ENCODE results near the gene GRN. TPM values are rescaled to one million over a fixed set of nuclear protein-coding genes. Genes with fewer than 3 reads are reported as not detected.

GRN gene
- 246 and 1,457 TPM in 2 replicates for total RNA-seq

DNA sequence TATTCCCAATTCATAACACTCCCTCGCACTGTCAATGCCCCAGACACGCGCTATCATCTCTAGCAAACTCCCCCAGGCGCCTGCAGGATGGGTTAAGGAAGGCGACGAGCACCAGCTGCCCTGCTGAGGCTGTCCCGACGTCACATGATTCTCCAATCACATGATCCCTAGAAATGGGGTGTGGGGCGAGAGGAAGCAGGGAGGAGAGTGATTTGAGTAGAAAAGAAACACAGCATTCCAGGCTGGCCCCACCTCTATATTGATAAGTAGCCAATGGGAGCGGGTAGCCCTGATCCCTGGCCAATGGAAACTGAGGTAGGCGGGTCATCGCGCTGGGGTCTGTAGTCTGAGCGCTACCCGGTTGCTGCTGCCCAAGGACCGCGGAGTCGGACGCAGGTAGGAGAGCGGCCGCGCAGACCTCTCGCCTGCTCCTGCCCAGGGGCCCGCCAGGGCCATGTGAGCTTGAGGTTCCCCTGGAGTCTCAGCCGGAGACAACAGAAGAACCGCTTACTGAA lies at the start of gene GRN:
Gene GRN, plus strand, starts transcription at position 364 of the 515 bp plus-strand sequence. CDS start 3,863 bp downstream, outside the sequence.

DNA sequence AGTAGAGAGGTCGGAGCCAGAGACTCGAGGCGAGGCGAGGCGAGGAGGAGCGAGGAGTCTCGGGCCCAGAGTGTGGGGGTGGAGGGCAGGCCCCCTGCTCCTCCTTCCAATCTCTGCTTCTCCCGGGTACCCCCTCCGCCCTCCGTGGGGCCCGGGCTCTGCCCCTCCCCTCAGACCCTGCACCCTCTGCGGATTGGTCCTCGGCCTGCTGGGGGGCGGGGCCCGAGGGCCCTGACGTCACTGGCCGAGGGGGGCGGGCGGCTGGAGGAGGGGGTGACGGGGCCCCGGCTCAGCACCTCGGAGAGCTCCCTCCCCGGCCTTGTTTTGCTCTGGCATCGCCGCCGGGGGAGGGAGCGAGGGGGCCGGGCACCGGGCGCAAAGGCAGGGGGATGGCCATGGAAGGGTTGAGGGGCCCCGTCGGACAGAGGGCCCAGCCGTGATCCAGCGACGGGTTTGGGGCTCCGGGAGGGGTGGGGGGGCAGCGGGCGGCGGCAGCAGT lies 36.7 kb upstream of the GRN start, which contains the start of gene RUNDC3A:
Gene RUNDC3A, plus strand, starts transcription at position 282 of the 499 bp plus-strand sequence. CDS start 232 bp downstream, outside the sequence.

DNA sequence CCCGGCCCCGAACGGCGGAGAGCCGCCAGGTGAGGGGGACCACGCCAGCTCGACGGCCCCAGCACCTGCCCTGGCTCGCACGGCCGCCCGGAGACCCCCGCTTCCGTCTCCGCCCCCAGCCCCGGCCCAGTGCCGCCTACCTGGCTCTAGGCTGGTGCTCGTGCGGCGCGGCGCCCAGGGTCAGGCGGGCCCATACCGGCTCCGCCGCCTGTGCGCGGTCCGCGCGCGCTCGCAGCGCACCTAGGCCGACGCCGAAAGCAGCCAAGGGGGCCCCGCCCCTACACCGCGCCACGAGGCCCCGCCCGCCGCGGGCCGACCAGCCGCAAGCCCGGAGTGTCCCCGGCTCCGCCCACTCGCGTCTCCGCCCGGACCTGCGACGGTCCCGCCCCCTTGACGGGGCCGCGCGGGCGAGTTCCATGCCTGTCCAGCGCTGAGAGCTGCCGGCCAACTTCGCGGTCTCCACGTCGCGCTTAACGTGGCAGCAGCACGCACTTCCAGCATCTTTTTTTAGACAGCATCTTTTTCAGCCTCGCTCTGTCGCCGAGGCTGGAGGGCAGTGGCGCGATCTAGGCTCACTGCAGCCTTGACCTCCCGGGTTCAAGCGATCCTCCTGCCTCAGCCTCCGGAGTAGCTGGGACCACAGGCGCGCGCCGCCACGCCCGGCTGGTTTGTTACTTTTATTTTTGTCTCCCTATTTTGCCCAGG lies 20.4 kb upstream of the GRN start, which contains the start of gene SLC25A39:
Gene SLC25A39, minus strand, starts transcription at position 253 of the 705 bp plus-strand sequence. CDS start 1,261 bp downstream, outside the sequence.

DNA sequence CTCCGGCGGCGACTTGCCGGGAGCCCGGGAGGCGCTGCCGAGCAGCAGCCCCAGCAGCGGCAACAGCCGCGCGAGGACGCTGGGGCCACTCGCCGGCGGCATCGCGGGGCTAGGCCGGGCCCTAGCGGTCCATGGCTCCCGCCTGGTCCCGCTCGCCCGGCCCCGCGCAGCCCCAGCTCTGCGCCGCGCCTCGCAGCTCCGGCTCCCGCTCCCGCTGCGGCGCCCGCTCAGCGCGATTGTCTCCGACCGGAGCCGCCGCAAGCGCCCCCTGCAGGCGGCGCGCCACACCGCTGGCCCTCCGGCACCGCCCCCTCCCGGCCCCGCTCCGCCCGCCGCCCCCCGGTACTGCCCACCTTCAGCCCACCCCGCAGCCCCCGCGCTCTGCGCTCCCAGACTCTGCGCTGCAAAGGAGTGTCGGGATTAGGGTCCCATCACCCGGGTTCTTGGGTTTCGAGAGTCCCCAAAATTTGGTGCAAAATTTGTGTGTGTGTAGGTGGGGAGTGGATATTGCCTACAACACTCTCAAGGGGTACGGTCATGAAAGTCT lies 18.6 kb downstream of the GRN start, which contains the start of gene FAM171A2:
Gene FAM171A2, minus strand, starts transcription at position 241 of the 547 bp plus-strand sequence. Its CDS starts 139 bp downstream, at position 102.

DNA sequence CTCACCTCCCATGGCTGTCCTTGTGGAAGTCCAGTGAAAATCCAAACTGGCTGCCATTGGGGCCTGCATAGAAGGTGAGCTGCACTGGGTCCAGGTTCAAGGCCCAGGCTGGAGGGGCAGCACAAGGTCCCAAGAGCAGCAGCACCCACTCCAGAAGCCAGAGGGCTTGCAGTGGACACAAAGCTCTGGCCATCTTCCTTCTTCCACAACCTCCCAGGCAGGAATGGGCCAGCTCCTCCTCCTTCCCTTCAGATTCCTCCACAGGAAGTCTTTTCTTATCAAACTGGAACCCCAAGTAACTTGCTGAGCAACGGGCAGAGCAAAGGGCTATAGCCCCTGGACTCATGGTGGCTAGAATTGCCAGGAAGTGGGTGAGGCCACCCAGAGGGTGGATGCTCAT lies 44.2 kb downstream of the GRN start, which contains the start of gene ITGA2B:
Gene ITGA2B, minus strand, starts transcription at position 369 of the 400 bp plus-strand sequence. Its CDS starts 176 bp downstream, at position 193.

Other genes starting within 250 kb of the GRN start
- gene HDAC5, start 221.7 kb upstream of the GRN start, total RNA-seq, result 94.8 and 138 TPM in 2 replicates
- 0.83 and 4.7 TPM in 2 replicates for gene HROB, start 203.4 kb upstream of the GRN start, total RNA-seq
- 0.33 and 0.73 TPM in 2 replicates for gene ASB16, start 174.6 kb upstream of the GRN start, total RNA-seq
- gene TMUB2, start 158.3 kb upstream of the GRN start, total RNA-seq, result 33.2 and 43.3 TPM in 2 replicates
- 34.9 and 45.3 TPM in 2 replicates for gene ATXN7L3, start 145.4 kb upstream of the GRN start, total RNA-seq
- 49.2 and 65.3 TPM in 2 replicates for gene UBTF, start 125.6 kb upstream of the GRN start, total RNA-seq
- not detected in 2 replicates for gene SLC4A1, start 77.2 kb upstream of the GRN start, total RNA-seq
- 0.99 TPM in 1 of 2 replicates, not detected in the other for gene RUNDC3A, start 36.7 kb upstream of the GRN start, total RNA-seq
- gene SLC25A39, start 20.5 kb upstream of the GRN start, total RNA-seq, result 68.8 and 99.9 TPM in 2 replicates
- 3.5 and 15.2 TPM in 2 replicates for gene FAM171A2, start 18.6 kb downstream of the GRN start, total RNA-seq
- 0.15 and 0.66 TPM in 2 replicates for gene ITGA2B, start 44.3 kb downstream of the GRN start, total RNA-seq
- 15.4 and 28.5 TPM in 2 replicates for gene GPATCH8, start 158.1 kb downstream of the GRN start, total RNA-seq
- gene FZD2, start 212.2 kb downstream of the GRN start, total RNA-seq, result 22.7 and 35.1 TPM in 2 replicates